NCI-H1417 (cell line): ENCODE results near the gene RNMT.

Source experiments
- DNase-seq, 3 experiments: peaks; one replicate each; lab custom pipeline; 2025; lab: John Stamatoyannopoulos, UW

The RNMT gene

GRCh38 chr18:13811993-13812392, 85.5 kb downstream of the RNMT start:
- no peak for DNase-seq

- peak; percentile 39 to 77 (median 43) for DNase-seq
Measured at GRCh38 chr18:13813271-13813849, 86.9 kb downstream of the RNMT start.
